Activated B cell treated with CpG ODN at 0.5 μM for 24 hours (primary cell): Measurements from ENCODE around the gene CRHBP. TPM values are rescaled to one million over a fixed set of nuclear protein-coding genes. Genes with fewer than 3 reads are reported as not detected.
"Not testable (repeated sequence)": the region's sequence is repeated elsewhere in the genome, so short reads cannot be mapped to it uniquely, and the experiment has no call there.

ENCODE experiments used
- ATAC-seq: fragments of 200-7000 bp; cut with Tn5 transposase; one replicate; pipeline ENCODE4 v1.10.0; 2021; ENCODE audit warnings: low read depth, mild to moderate bottlenecking, moderate library complexity
- CTCF ChIA-PET: fragments of 350-600 bp; sonication (Branson Sonifier 250); formaldehyde crosslinking; loops from one replicate; lab custom pipeline; 2021; ENCODE audit warnings: antibody characterized with exemption; lab: Charles Lee
- POLR2A ChIA-PET: fragments of 350-600 bp; sonication (Branson Sonifier 250); formaldehyde crosslinking; loops from one replicate; lab custom pipeline; 2021; ENCODE audit warnings: antibody characterized with exemption; lab: Charles Lee
- DNase-seq: peaks from one replicate; pipeline ENCODE4 v3.0.0; 2022
- H3K27ac Mint-ChIP-seq: one replicate; pipeline ENCODE4 v1.8.0; 2020; ENCODE audit warnings: mixed read lengths
- H3K27me3 Mint-ChIP-seq: one replicate; pipeline ENCODE4 v1.8.0; 2021; ENCODE audit warnings: mixed read lengths
- H3K36me3 Mint-ChIP-seq: one replicate; pipeline ENCODE4 v1.8.0; 2021; ENCODE audit warnings: low read depth, mixed read lengths
- H3K4me1 Mint-ChIP-seq: one replicate; pipeline ENCODE4 v1.8.0; 2021; ENCODE audit warnings: mixed read lengths
- H3K4me3 Mint-ChIP-seq: one replicate; pipeline ENCODE4 v1.8.0; 2020; ENCODE audit warnings: mild to moderate bottlenecking, mixed read lengths
- H3K9me3 Mint-ChIP-seq: one replicate; pipeline ENCODE4 v1.8.0; 2020; ENCODE audit warnings: mixed read lengths
- CTCF ChIP-seq: fragments of 200-600 bp; IDR thresholded peaks from one replicate; pipeline ENCODE4 v1.8.0; 2022; ENCODE audit warnings: antibody characterized with exemption, mild to moderate bottlenecking
- intact Hi-C: fragments of 100-400 bp; cut with micrococcal nuclease; formaldehyde crosslinking; loops from one replicate; pipeline ENCODE4 v1.15.1; 2024
- total RNA-seq: library from RNA; stranded (reverse); gene quantifications from 2 replicates; pipeline ENCODE4 v1.2.3, GENCODE V29; 2022

Gene CRHBP
- total RNA-seq, 1 donor from 2014 or later = not detected

GRCh38 chr5:76941442-76941841, 11.4 kb upstream of the CRHBP start:
- Mint-ChIP-seq H3K36me3 (no peaks in the 10 kb centered on the region), H3K27ac (no peak overlapping the region), H3K4me1 (no peaks in the 10 kb centered on the region), H3K27me3 (no peaks in the 10 kb centered on the region), H3K4me3 (no peak overlapping the region), H3K9me3 (peaks cover 5% of the 10 kb centered on the region)
- no peak for TF ChIP-seq CTCF
- intact Hi-C loops = no loop called here
- no peak for ATAC-seq
- POLR2A ChIA-PET = no interaction called here
- CTCF ChIA-PET = no interaction called here
- DNase-seq = no peak

- Mint-ChIP-seq H3K27me3 (peaks cover 5% of the 10 kb centered on the region), H3K9me3 (peaks cover 5% of the 10 kb centered on the region), H3K27ac (no peak overlapping the region), H3K4me1 (no peaks in the 10 kb centered on the region), H3K4me3 (no peak overlapping the region), H3K36me3 (no peaks in the 10 kb centered on the region)
- POLR2A ChIA-PET = no interaction called here
- ATAC-seq = no peak
- CTCF ChIA-PET = no interaction called here
- DNase-seq = no peak
- TF ChIP-seq CTCF = no peak
- intact Hi-C loops = no loop called here
Observed at GRCh38 chr5:76942581-76942980, 10.3 kb upstream of the CRHBP start.

GRCh38 chr5:76943006-76943405, 9.8 kb upstream of the CRHBP start:
- CTCF ChIA-PET = no interaction called here
- Mint-ChIP-seq H3K4me1 (no peaks in the 10 kb centered on the region), H3K9me3 (peaks cover 5% of the 10 kb centered on the region), H3K27me3 (peaks cover 7% of the 10 kb centered on the region), H3K27ac (no peak overlapping the region), H3K4me3 (no peak overlapping the region), H3K36me3 (no peaks in the 10 kb centered on the region)
- TF ChIP-seq CTCF = no peak
- ATAC-seq = no peak
- POLR2A ChIA-PET = no interaction called here
- DNase-seq = no peak
- intact Hi-C loops = no loop called here

- Mint-ChIP-seq H3K36me3 (no peaks in the 10 kb centered on the region), H3K4me1 (no peaks in the 10 kb centered on the region), H3K9me3 (peaks cover 8% of the 10 kb centered on the region), H3K27me3 (peaks cover 10% of the 10 kb centered on the region), H3K27ac (no peak overlapping the region), H3K4me3 (no peak overlapping the region)
- ATAC-seq (no peak), DNase-seq (no peak)
- ChIA-PET CTCF (no interaction called here), POLR2A (no interaction called here)
- intact Hi-C loops = no loop called here
- no peak for TF ChIP-seq CTCF
Observed at GRCh38 chr5:76944638-76945037, 8.2 kb upstream of the CRHBP start.

- H3K4me3 Mint-ChIP-seq, H3K4me1 Mint-ChIP-seq, DNase-seq, intact Hi-C loops, ATAC-seq, H3K27ac Mint-ChIP-seq, POLR2A ChIA-PET, H3K9me3 Mint-ChIP-seq, CTCF ChIA-PET, H3K36me3 Mint-ChIP-seq: not testable (repeated sequence)
- H3K27me3 Mint-ChIP-seq = peaks cover 11% of the 10 kb centered on the region
Observed at GRCh38 chr5:76945238-76945637, 7.6 kb upstream of the CRHBP start.

- peaks cover 6% of the 10 kb centered on the region for H3K9me3 Mint-ChIP-seq
- ChIA-PET POLR2A (no interaction called here), CTCF (no interaction called here)
- ATAC-seq (no peak), DNase-seq (no peak)
- TF ChIP-seq CTCF = no peak
- H3K27me3 Mint-ChIP-seq = peaks cover 11% of the 10 kb centered on the region
- no peak overlapping the region for H3K4me3 Mint-ChIP-seq
- no peaks in the 10 kb centered on the region for H3K4me1 Mint-ChIP-seq
- intact Hi-C loops = no loop called here
- H3K27ac Mint-ChIP-seq = no peak overlapping the region
- no peaks in the 10 kb centered on the region for H3K36me3 Mint-ChIP-seq
Observed at GRCh38 chr5:76946090-76946489, 6.8 kb upstream of the CRHBP start.
